Measurements from ENCODE around the gene INSR. TPM values are rescaled to one million over a fixed set of nuclear protein-coding genes. Genes with fewer than 3 reads are reported as not detected.

INSR gene
- total RNA-seq, 4 donors from 2014 or later, result 134 to 252 (median 164) TPM

DNA sequence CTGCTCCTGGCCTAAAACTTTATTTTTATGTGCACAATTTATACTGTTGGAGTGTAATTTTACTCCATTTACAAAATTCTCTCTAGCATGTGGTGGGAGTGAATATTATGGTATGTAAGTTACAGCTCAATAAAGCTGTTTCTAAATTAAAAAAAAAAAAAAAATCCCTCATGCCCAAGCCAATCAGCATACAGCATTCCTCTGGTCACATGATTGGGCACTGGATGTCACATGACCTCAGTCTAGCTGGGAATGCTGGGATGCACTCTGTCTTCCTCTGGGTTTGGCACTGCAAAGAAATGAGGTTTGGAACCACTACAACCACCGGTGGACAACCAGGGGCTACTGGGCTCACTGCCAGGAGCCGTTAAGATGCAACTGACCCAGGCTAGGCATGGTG lies 157.1 kb downstream of the INSR start:
- Histone ChIP-seq H3K4me3 (no peak overlapping the region), H3K4me1 (peaks cover 4 to 20% (median 10%) of the 10 kb centered on the region in 4 donors), H3K27me3 (no peaks in the 10 kb centered on the region), H3K9me3 (no peaks in the 10 kb centered on the region), H3K36me3 (peaks cover 0 to 33% (median 18%) of the 10 kb centered on the region in 4 donors), H3K27ac (no peak overlapping the region)
- in situ Hi-C loops (cut with MboI; ENCODE audit: low pct_ligation_motif_present in 1 of 4, low pct_unique_long_range_greater_than_20kb in 1 of 4, low sequenced_read_pairs in 3 of 4), result no loop called here
- intact Hi-C loops (cut with DNase I; ENCODE audit: low total_unique reads), result no loop called here
- TF ChIP-seq POLR2AphosphoS5 (IDR thresholded peaks at IDR 0.05) (no peak), EP300 (IDR thresholded peaks at IDR 0.05; ENCODE audit: low read depth) (no peak), POLR2A (IDR thresholded peaks at IDR 0.05) (no peak)
- TF ChIP-seq, protein P1, sequence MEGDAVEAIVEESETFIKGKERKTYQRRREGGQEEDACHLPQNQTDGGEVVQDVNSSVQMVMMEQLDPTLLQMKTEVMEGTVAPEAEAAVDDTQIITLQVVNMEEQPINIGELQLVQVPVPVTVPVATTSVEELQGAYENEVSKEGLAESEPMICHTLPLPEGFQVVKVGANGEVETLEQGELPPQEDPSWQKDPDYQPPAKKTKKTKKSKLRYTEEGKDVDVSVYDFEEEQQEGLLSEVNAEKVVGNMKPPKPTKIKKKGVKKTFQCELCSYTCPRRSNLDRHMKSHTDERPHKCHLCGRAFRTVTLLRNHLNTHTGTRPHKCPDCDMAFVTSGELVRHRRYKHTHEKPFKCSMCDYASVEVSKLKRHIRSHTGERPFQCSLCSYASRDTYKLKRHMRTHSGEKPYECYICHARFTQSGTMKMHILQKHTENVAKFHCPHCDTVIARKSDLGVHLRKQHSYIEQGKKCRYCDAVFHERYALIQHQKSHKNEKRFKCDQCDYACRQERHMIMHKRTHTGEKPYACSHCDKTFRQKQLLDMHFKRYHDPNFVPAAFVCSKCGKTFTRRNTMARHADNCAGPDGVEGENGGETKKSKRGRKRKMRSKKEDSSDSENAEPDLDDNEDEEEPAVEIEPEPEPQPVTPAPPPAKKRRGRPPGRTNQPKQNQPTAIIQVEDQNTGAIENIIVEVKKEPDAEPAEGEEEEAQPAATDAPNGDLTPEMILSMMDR (IDR thresholded peaks at IDR 0.05), result no peak
- 0 to 41% methylated on average over 1 to 2 of the region's 2 CpGs for WGBS, 2 donors (ENCODE audit: low coverage in 1 of 2)
- no peak for DNase-seq

- in situ Hi-C loops (cut with MboI; ENCODE audit: low pct_ligation_motif_present in 1 of 4, low pct_unique_long_range_greater_than_20kb in 1 of 4, low sequenced_read_pairs in 3 of 4), result no loop called here
- no peak for DNase-seq
- 91 to 97% methylated on average over 7 to 16 of the region's 16 CpGs for WGBS, 2 donors (ENCODE audit: low coverage in 1 of 2)
- H3K27me3 ChIP-seq, result no peaks in the 10 kb centered on the region
- no peaks in the 10 kb centered on the region for H3K9me3 ChIP-seq
- H3K27ac ChIP-seq, result no peak overlapping the region
- peaks cover 0 to 46% (median 19%) of the 10 kb centered on the region in 4 donors for H3K36me3 ChIP-seq
- intact Hi-C loops (cut with DNase I; ENCODE audit: low total_unique reads), result no loop called here
- peaks cover 4 to 20% (median 10%) of the 10 kb centered on the region in 4 donors for H3K4me1 ChIP-seq
- TF ChIP-seq EP300 (IDR thresholded peaks at IDR 0.05; ENCODE audit: low read depth), result no peak
- TF ChIP-seq POLR2AphosphoS5 (IDR thresholded peaks at IDR 0.05), result no peak
- TF ChIP-seq, protein P1 (IDR thresholded peaks at IDR 0.05), result no peak
- no peak for TF ChIP-seq POLR2A (IDR thresholded peaks at IDR 0.05)
- H3K4me3 ChIP-seq, result no peak overlapping the region
Measured at GRCh38 chr19:7132054-7132453, 162.2 kb downstream of the INSR start.

GRCh38 chr19:7130043-7130442 lies 164.2 kb downstream of the INSR start:
- Histone ChIP-seq H3K4me1 (peaks cover 0 to 9% (median 6%) of the 10 kb centered on the region in 4 donors), H3K27me3 (no peaks in the 10 kb centered on the region), H3K9me3 (peaks cover 4 to 12% of the 10 kb centered on the region in 2 donors), H3K36me3 (peaks cover 0 to 66% (median 35%) of the 10 kb centered on the region in 4 donors), H3K27ac (no peak overlapping the region), H3K4me3 (no peak overlapping the region)
- WGBS, 2 donors (ENCODE audit: low coverage in 1 of 2), result 95% methylated on average over 1 of the region's 1 CpG; no CpG with 5 or more reads in 1 of the 2 donors
- DNase-seq, result no peak
- intact Hi-C loops (cut with DNase I; ENCODE audit: low total_unique reads) (no loop called here), in situ Hi-C loops (cut with MboI; ENCODE audit: low pct_ligation_motif_present in 1 of 4, low pct_unique_long_range_greater_than_20kb in 1 of 4, low sequenced_read_pairs in 3 of 4) (no loop called here)
- TF ChIP-seq POLR2A (IDR thresholded peaks at IDR 0.05) (no peak), POLR2AphosphoS5 (IDR thresholded peaks at IDR 0.05) (no peak), EP300 (IDR thresholded peaks at IDR 0.05; ENCODE audit: low read depth) (no peak)
- TF ChIP-seq, protein P1 (IDR thresholded peaks at IDR 0.05), result no peak

GRCh38 chr19:7126132-7126531 lies 168.1 kb downstream of the INSR start:
- Histone ChIP-seq H3K27ac (no peak overlapping the region), H3K4me1 (no peaks in the 10 kb centered on the region), H3K9me3 (peaks cover 4 to 12% of the 10 kb centered on the region in 2 donors), H3K4me3 (no peak overlapping the region), H3K27me3 (no peaks in the 10 kb centered on the region), H3K36me3 (peaks cover 0 to 78% (median 39%) of the 10 kb centered on the region in 4 donors)
- intact Hi-C loops (cut with DNase I; ENCODE audit: low total_unique reads) (no loop called here), in situ Hi-C loops (cut with MboI; ENCODE audit: low pct_ligation_motif_present in 1 of 4, low pct_unique_long_range_greater_than_20kb in 1 of 4, low sequenced_read_pairs in 3 of 4) (no loop called here)
- no peak for DNase-seq
- no peak for TF ChIP-seq POLR2AphosphoS5 (IDR thresholded peaks at IDR 0.05)
- TF ChIP-seq, protein P1 (IDR thresholded peaks at IDR 0.05), result no peak
- no peak for TF ChIP-seq POLR2A (IDR thresholded peaks at IDR 0.05)
- no peak for TF ChIP-seq EP300 (IDR thresholded peaks at IDR 0.05; ENCODE audit: low read depth)
- WGBS, 2 donors (ENCODE audit: low coverage in 1 of 2), result 70% methylated on average over 2 of the region's 3 CpGs; no CpG with 5 or more reads in 1 of the 2 donors

All from transverse colon (tissue), 4 donors.